Calu3 (cell line): ENCODE data around the gene NUP214. TPM values are rescaled to one million over a fixed set of nuclear protein-coding genes. Genes with fewer than 3 reads are reported as not detected.

ENCODE experiments used
- BruUV-seq: library from RNA; stranded (reverse); fragments of 400-500 nt; replicated peaks from 2 replicates; lab custom pipeline; 2021; lab: Mats Ljungman, UMichigan
- CTCF ChIA-PET: fragments of 300-600 bp; sonication (Branson Sonifier 250); formaldehyde crosslinking; loops from one replicate; lab custom pipeline; 2022; ENCODE audit warnings: antibody characterized with exemption; lab: Charles Lee
- DNase-seq: peaks from one replicate; pipeline ENCODE4 v3.0.0; 2022
- H3K27ac Mint-ChIP-seq: one replicate; pipeline ENCODE4 v1.8.0; 2022; ENCODE audit warnings: mixed read lengths; ENCODE audit not compliant: unreplicated experiment
- H3K27me3 Mint-ChIP-seq: one replicate; pipeline ENCODE4 v1.8.0; 2022; ENCODE audit warnings: mixed read lengths; ENCODE audit not compliant: unreplicated experiment
- H3K36me3 Mint-ChIP-seq: one replicate; pipeline ENCODE4 v1.8.0; 2022; ENCODE audit warnings: mild to moderate bottlenecking, moderate library complexity, mixed read lengths; ENCODE audit not compliant: insufficient read depth, unreplicated experiment
- H3K4me1 Mint-ChIP-seq: one replicate; pipeline ENCODE4 v1.8.0; 2022; ENCODE audit warnings: mild to moderate bottlenecking, low read depth, mixed read lengths; ENCODE audit not compliant: unreplicated experiment
- H3K4me3 Mint-ChIP-seq: one replicate; pipeline ENCODE4 v1.8.0; 2022; ENCODE audit warnings: mild to moderate bottlenecking, low read depth, moderate library complexity, mixed read lengths; ENCODE audit not compliant: unreplicated experiment
- H3K9me3 Mint-ChIP-seq: one replicate; pipeline ENCODE4 v1.8.0; 2022; ENCODE audit warnings: low read depth, mixed read lengths; ENCODE audit not compliant: unreplicated experiment
- CTCF ChIP-seq: fragments of 200-600 bp; IDR thresholded peaks from one replicate; pipeline ENCODE4 v1.8.0; 2022; ENCODE audit warnings: antibody characterized with exemption; ENCODE audit not compliant: unreplicated experiment
- intact Hi-C: fragments of 100-400 bp; cut with micrococcal nuclease; formaldehyde crosslinking; loops from one replicate; pipeline ENCODE4 v1.10.0; 2022; ENCODE audit not compliant: unreplicated experiment
- total RNA-seq: library from RNA; stranded (reverse); gene quantifications from 2 replicates; pipeline ENCODE4 v1.2.3, GENCODE V29; 2022

The NUP214 gene
- total RNA-seq, 1 experiment from 2014 or later = 50.0 TPM

GRCh38 chr9:131085370-131086122 is 39.8 kb upstream of the NUP214 start:
- CTCF ChIA-PET = no interaction called here
- Mint-ChIP-seq H3K4me3 (no peak overlapping the region), H3K27me3 (peaks cover 10% of the 10 kb centered on the region), H3K4me1 (no peaks in the 10 kb centered on the region), H3K9me3 (no peaks in the 10 kb centered on the region), H3K27ac (no peak overlapping the region), H3K36me3 (no peaks in the 10 kb centered on the region)
- intact Hi-C loops = no loop called here
- no TSS peak for BruUV-seq
- TF ChIP-seq CTCF = no peak
- no peak for DNase-seq

- H3K36me3 Mint-ChIP-seq = no peaks in the 10 kb centered on the region
- no peak overlapping the region for H3K27ac Mint-ChIP-seq
- no peak overlapping the region for H3K4me3 Mint-ChIP-seq
- intact Hi-C loops = no loop called here
- no peaks in the 10 kb centered on the region for H3K9me3 Mint-ChIP-seq
- BruUV-seq = no TSS peak
- no peaks in the 10 kb centered on the region for H3K27me3 Mint-ChIP-seq
- no peak for DNase-seq
- no peak for TF ChIP-seq CTCF
- CTCF ChIA-PET = no interaction called here
- H3K4me1 Mint-ChIP-seq = no peaks in the 10 kb centered on the region
Observed at GRCh38 chr9:131087354-131087893, 38.0 kb upstream of the NUP214 start.

- no peaks in the 10 kb centered on the region for H3K4me1 Mint-ChIP-seq
- no peak overlapping the region for H3K4me3 Mint-ChIP-seq
- intact Hi-C loops = no loop called here
Observed at GRCh38 chr9:131090025-131090787, 35.2 kb upstream of the NUP214 start.

More at GRCh38 chr9:131090025-131090787, 35.2 kb upstream of the NUP214 start:
- H3K27ac Mint-ChIP-seq = no peak overlapping the region
- TF ChIP-seq CTCF = no peak
- H3K9me3 Mint-ChIP-seq = no peaks in the 10 kb centered on the region
- H3K27me3 Mint-ChIP-seq = peaks cover 15% of the 10 kb centered on the region
- CTCF ChIA-PET = no interaction called here
- H3K36me3 Mint-ChIP-seq = peaks cover 4% of the 10 kb centered on the region
- BruUV-seq = no TSS peak
- DNase-seq = no peak
